ENCODE data around the gene NDUFA6.

Gene NDUFA6

GRCh38 chr22:42062506-42063170 is 27.9 kb downstream of the NDUFA6 start:
- peaks cover 13% of the 10 kb centered on the region for H3K9me3 ChIP-seq (ENCODE audit: low read length)

GRCh38 chr22:42061041-42061440 is 29.5 kb downstream of the NDUFA6 start:
- Histone ChIP-seq H2AFZ (ENCODE audit: low read depth, low read length) (no peak overlapping the region), H3K27me3 (ENCODE audit: insufficient read depth, low read length) (no peaks in the 10 kb centered on the region), H3K4me3 (ENCODE audit: low read length) (no peak overlapping the region), H3K36me3 (ENCODE audit: insufficient read depth, low read length) (peaks cover 23% of the 10 kb centered on the region), H3K4me1 (ENCODE audit: insufficient read depth, low read length) (peaks cover 10% of the 10 kb centered on the region), H3K9me3 (ENCODE audit: low read length) (peaks cover 13% of the 10 kb centered on the region)

More at GRCh38 chr22:42062506-42063170, 27.9 kb downstream of the NDUFA6 start:
- Histone ChIP-seq H3K4me1 (ENCODE audit: insufficient read depth, low read length) (peaks cover 10% of the 10 kb centered on the region), H3K27me3 (ENCODE audit: insufficient read depth, low read length) (no peaks in the 10 kb centered on the region), H3K36me3 (ENCODE audit: insufficient read depth, low read length) (peaks cover 34% of the 10 kb centered on the region), H3K4me3 (ENCODE audit: low read length) (no peak overlapping the region), H2AFZ (ENCODE audit: low read depth, low read length) (no peak overlapping the region)

GRCh38 chr22:42060489-42060888 is 30.1 kb downstream of the NDUFA6 start:
- no peak overlapping the region for H3K4me3 ChIP-seq (ENCODE audit: low read length)
- peaks cover 13% of the 10 kb centered on the region for H3K9me3 ChIP-seq (ENCODE audit: low read length)
- peaks cover 23% of the 10 kb centered on the region for H3K36me3 ChIP-seq (ENCODE audit: insufficient read depth, low read length)
- H3K4me1 ChIP-seq (ENCODE audit: insufficient read depth, low read length) = peaks cover 6% of the 10 kb centered on the region
- H2AFZ ChIP-seq (ENCODE audit: low read depth, low read length) = no peak overlapping the region
- H3K27me3 ChIP-seq (ENCODE audit: insufficient read depth, low read length) = no peaks in the 10 kb centered on the region

- Histone ChIP-seq H3K36me3 (ENCODE audit: insufficient read depth, low read length) (peaks cover 23% of the 10 kb centered on the region), H3K4me3 (ENCODE audit: low read length) (no peak overlapping the region), H2AFZ (ENCODE audit: low read depth, low read length) (no peak overlapping the region), H3K27me3 (ENCODE audit: insufficient read depth, low read length) (no peaks in the 10 kb centered on the region), H3K9me3 (ENCODE audit: low read length) (peaks cover 13% of the 10 kb centered on the region), H3K4me1 (ENCODE audit: insufficient read depth, low read length) (no peaks in the 10 kb centered on the region)
Observed at GRCh38 chr22:42056757-42057511, 33.6 kb downstream of the NDUFA6 start.

- Histone ChIP-seq H3K36me3 (ENCODE audit: insufficient read depth, low read length) (no peaks in the 10 kb centered on the region), H3K4me3 (ENCODE audit: low read length) (no peak overlapping the region), H2AFZ (ENCODE audit: low read depth, low read length) (no peak overlapping the region), H3K27me3 (ENCODE audit: insufficient read depth, low read length) (no peaks in the 10 kb centered on the region), H3K4me1 (ENCODE audit: insufficient read depth, low read length) (no peaks in the 10 kb centered on the region), H3K9me3 (ENCODE audit: low read length) (no peaks in the 10 kb centered on the region)
Observed at GRCh38 chr22:42052765-42053164, 37.8 kb downstream of the NDUFA6 start.

GRCh38 chr22:42050641-42051180 is 39.9 kb downstream of the NDUFA6 start:
- no peak overlapping the region for H3K4me3 ChIP-seq (ENCODE audit: low read length)
- H2AFZ ChIP-seq (ENCODE audit: low read depth, low read length) = no peak overlapping the region
- H3K4me1 ChIP-seq (ENCODE audit: insufficient read depth, low read length) = no peaks in the 10 kb centered on the region
- H3K9me3 ChIP-seq (ENCODE audit: low read length) = no peaks in the 10 kb centered on the region
- H3K36me3 ChIP-seq (ENCODE audit: insufficient read depth, low read length) = no peaks in the 10 kb centered on the region
- no peaks in the 10 kb centered on the region for H3K27me3 ChIP-seq (ENCODE audit: insufficient read depth, low read length)

- Histone ChIP-seq H3K27me3 (ENCODE audit: insufficient read depth, low read length) (no peaks in the 10 kb centered on the region), H3K4me1 (ENCODE audit: insufficient read depth, low read length) (no peaks in the 10 kb centered on the region), H2AFZ (ENCODE audit: low read depth, low read length) (no peak overlapping the region), H3K9me3 (ENCODE audit: low read length) (peaks cover 5% of the 10 kb centered on the region), H3K4me3 (ENCODE audit: low read length) (no peak overlapping the region), H3K36me3 (ENCODE audit: insufficient read depth, low read length) (no peaks in the 10 kb centered on the region)
Observed at GRCh38 chr22:42041784-42042183, 48.8 kb downstream of the NDUFA6 start.

GRCh38 chr22:42039271-42039670 is 51.3 kb downstream of the NDUFA6 start:
- Histone ChIP-seq H3K4me1 (ENCODE audit: insufficient read depth, low read length) (no peaks in the 10 kb centered on the region), H3K36me3 (ENCODE audit: insufficient read depth, low read length) (no peaks in the 10 kb centered on the region), H3K4me3 (ENCODE audit: low read length) (no peak overlapping the region), H3K9me3 (ENCODE audit: low read length) (peaks cover 5% of the 10 kb centered on the region), H3K27me3 (ENCODE audit: insufficient read depth, low read length) (no peaks in the 10 kb centered on the region), H2AFZ (ENCODE audit: low read depth, low read length) (no peak overlapping the region)

Measured in neuron (in vitro differentiated cells).